PC-9 (cell line): ENCODE measurements around the gene CDC42BPA. TPM values are rescaled to one million over a fixed set of nuclear protein-coding genes. Genes with fewer than 3 reads are reported as not detected.

Experiments
- BruUV-seq: library from RNA; stranded (reverse); fragments of 400-500 nt; replicated peaks from 2 replicates; lab custom pipeline; 2021; lab: Mats Ljungman, UMichigan
- CTCF ChIA-PET: fragments of 300-600 bp; sonication (Branson Sonifier 250); formaldehyde crosslinking; loops from one replicate; lab custom pipeline; 2022; ENCODE audit warnings: antibody characterized with exemption; lab: Charles Lee
- POLR2A ChIA-PET: fragments of 300-600 bp; sonication (Branson Sonifier 250); formaldehyde crosslinking; loops from one replicate; lab custom pipeline; 2022; ENCODE audit warnings: antibody characterized with exemption; ENCODE audit not compliant: unreplicated experiment; lab: Charles Lee
- DNase-seq, 2 experiments: peaks; one replicate each; pipeline versions ENCODE4 v3.0.0 to v3.0.0-alpha.2; 2015 to 2022; ENCODE audit warnings: mixed read lengths in 1 of 2
- H2AFZ ChIP-seq: fragments of 200-600 bp; sonication (generic); 2 replicates; pipeline ENCODE4 v1.8.1; 2017; ENCODE audit warnings: antibody characterized with exemption
- H3F3A ChIP-seq: fragments of 200-600 bp; sonication (generic); 2 replicates; pipeline ENCODE4 v1.8.1; 2017; ENCODE audit warnings: antibody characterized with exemption, mild to moderate bottlenecking, low read depth; ENCODE audit not compliant: insufficient read depth
- H3K27ac ChIP-seq: fragments of 200-600 bp; sonication (generic); 2 replicates; pipeline ENCODE4 v1.6.1; 2016; ENCODE audit warnings: mixed run types
- H3K27me3 ChIP-seq: fragments of 200-600 bp; sonication (generic); 2 replicates; pipeline ENCODE4 v1.6.1; 2016; ENCODE audit warnings: low read depth, mixed run types; ENCODE audit not compliant: insufficient read depth
- H3K36me3 ChIP-seq: fragments of 200-600 bp; sonication (generic); 2 replicates; pipeline ENCODE4 v1.6.1; 2016; ENCODE audit warnings: low read depth, mixed run types
- H3K4me1 ChIP-seq: fragments of 200-600 bp; sonication (generic); replicated peaks from 2 replicates; pipeline ENCODE4 v1.6.1; 2016; ENCODE audit warnings: mixed run types; ENCODE audit not compliant: insufficient read depth
- H3K4me2 ChIP-seq: fragments of 200-600 bp; sonication (generic); 2 replicates; pipeline ENCODE4 v1.6.1; 2017; ENCODE audit warnings: mixed run types
- H3K4me3 ChIP-seq: fragments of 200-600 bp; sonication (generic); 2 replicates; pipeline ENCODE4 v1.6.1; 2016; ENCODE audit warnings: mixed run types
- H3K79me2 ChIP-seq: fragments of 200-600 bp; sonication (generic); 2 replicates; pipeline ENCODE4 v1.6.1; 2017; ENCODE audit warnings: low read depth, mixed run types
- H3K9me2 ChIP-seq: fragments of 200-600 bp; sonication (generic); 2 replicates; pipeline ENCODE4 v1.8.1; 2017; ENCODE audit warnings: mild to moderate bottlenecking; ENCODE audit not compliant: insufficient read depth
- H3K9me3 ChIP-seq: fragments of 200-600 bp; sonication (generic); 2 replicates; pipeline ENCODE4 v1.8.1; 2016; ENCODE audit warnings: low read depth; ENCODE audit not compliant: insufficient read depth
- H4K20me1 ChIP-seq: fragments of 200-600 bp; sonication (generic); 2 replicates; pipeline ENCODE4 v1.8.1; 2017; ENCODE audit not compliant: insufficient read depth
- CTCF ChIP-seq: fragments of 200-600 bp; sonication (generic); conservative IDR thresholded peaks from 2 replicates; pipeline ENCODE4 v1.6.1; 2017; ENCODE audit warnings: mixed run types, antibody characterized with exemption, mild to moderate bottlenecking, moderate library complexity
- EZH2 ChIP-seq: fragments of 200-600 bp; sonication (generic); IDR thresholded peaks from 2 replicates; pipeline ENCODE4 v1.8.0; 2017; ENCODE audit warnings: antibody characterized with exemption, low read depth
- intact Hi-C: fragments of 100-400 bp; cut with micrococcal nuclease; formaldehyde crosslinking; loops from one replicate; pipeline ENCODE4 v1.10.0; 2022; ENCODE audit not compliant: unreplicated experiment
- total RNA-seq: library from RNA; stranded (reverse); gene quantifications from 2 replicates; pipeline ENCODE4 v1.2.3, GENCODE V29; 2021

The CDC42BPA gene
- total RNA-seq, 1 experiment from 2014 or later, result 47.5 TPM

- intact Hi-C loops, result no loop called here
- Histone ChIP-seq H3K4me3 (no peak overlapping the region), H4K20me1 (no peaks in the 10 kb centered on the region), H3K79me2 (no peaks in the 10 kb centered on the region), H3K36me3 (peaks cover 8% of the 10 kb centered on the region), H3K4me2 (no peak overlapping the region), H3K27me3 (no peaks in the 10 kb centered on the region), H3K9me3 (0 out of 2 replicates have a peak, but pooled peaks cover 4% of the 10 kb centered on the region), H3F3A (no peaks in the 10 kb centered on the region), H3K4me1 (no peaks in the 10 kb centered on the region), H3K9me2 (no peaks in the 10 kb centered on the region), H3K27ac (no peak overlapping the region), H2AFZ (no peak overlapping the region)
- no TSS peak for BruUV-seq
- ChIA-PET CTCF (no interaction called here), POLR2A (no interaction called here)
- no peak for TF ChIP-seq CTCF
- no peak for TF ChIP-seq EZH2
- DNase-seq, result no peak
Observed at GRCh38 chr1:226976276-226976977, 341.9 kb downstream of the CDC42BPA start.

GRCh38 chr1:226975259-226976250 is 342.7 kb downstream of the CDC42BPA start:
- CTCF ChIA-PET, result no interaction called here
- TF ChIP-seq EZH2, result no peak
- TF ChIP-seq CTCF, result no peak
- intact Hi-C loops, result no loop called here
- no peak overlapping the region for H3K27ac ChIP-seq
- no peaks in the 10 kb centered on the region for H3K79me2 ChIP-seq
- H3K27me3 ChIP-seq, result no peaks in the 10 kb centered on the region
- 0 out of 2 replicates have a peak, but pooled peaks cover 7% of the 10 kb centered on the region for H3K9me3 ChIP-seq
- no peak overlapping the region for H3K4me3 ChIP-seq
- no peaks in the 10 kb centered on the region for H3K4me1 ChIP-seq
- H3F3A ChIP-seq, result no peaks in the 10 kb centered on the region
- H3K36me3 ChIP-seq, result peaks cover 8% of the 10 kb centered on the region
- no peak for DNase-seq
- no peaks in the 10 kb centered on the region for H3K9me2 ChIP-seq
- no peak overlapping the region for H2AFZ ChIP-seq
- no TSS peak for BruUV-seq
- POLR2A ChIA-PET, result no interaction called here
- no peak overlapping the region for H3K4me2 ChIP-seq
- no peaks in the 10 kb centered on the region for H4K20me1 ChIP-seq

GRCh38 chr1:226974544-226975258 is 343.6 kb downstream of the CDC42BPA start:
- Histone ChIP-seq H3F3A (no peaks in the 10 kb centered on the region), H2AFZ (no peak overlapping the region), H3K27ac (no peak overlapping the region), H3K27me3 (no peaks in the 10 kb centered on the region), H3K9me3 (0 out of 2 replicates have a peak, but pooled peaks cover 7% of the 10 kb centered on the region), H3K79me2 (no peaks in the 10 kb centered on the region), H3K9me2 (no peaks in the 10 kb centered on the region), H3K36me3 (peaks cover 15% of the 10 kb centered on the region), H3K4me2 (no peak overlapping the region), H3K4me3 (no peak overlapping the region), H4K20me1 (no peaks in the 10 kb centered on the region), H3K4me1 (no peaks in the 10 kb centered on the region)
- TF ChIP-seq CTCF (no peak), EZH2 (no peak)
- CTCF ChIA-PET, result no interaction called here
- DNase-seq, result no peak
- POLR2A ChIA-PET, result no interaction called here
- BruUV-seq, result no TSS peak
- intact Hi-C loops, result no loop called here
